ENCODE results near the gene RAPSN.

RAPSN gene

GRCh38 chr11:47399860-47400767 lies 48.8 kb downstream of the RAPSN start:
- no peaks in the 10 kb centered on the region for H3K9me3 ChIP-seq (ENCODE audit: control insufficient read depth, insufficient read depth, low read length)
- H3K36me3 ChIP-seq (ENCODE audit: insufficient read depth, low read length): no peaks in the 10 kb centered on the region
- H3K9ac ChIP-seq (ENCODE audit: low read depth, low read length): peak overlapping the region; percentile 46
- H3K4me1 ChIP-seq (ENCODE audit: insufficient read depth, low read length): peaks cover 13% of the 10 kb centered on the region

GRCh38 chr11:47398551-47398950 lies 50.4 kb downstream of the RAPSN start:
- Histone ChIP-seq H3K9me3 (ENCODE audit: control insufficient read depth, insufficient read depth, low read length) (no peaks in the 10 kb centered on the region), H3K9ac (ENCODE audit: low read depth, low read length) (no peak overlapping the region), H3K4me1 (ENCODE audit: insufficient read depth, low read length) (peaks cover 14% of the 10 kb centered on the region), H3K36me3 (ENCODE audit: insufficient read depth, low read length) (no peaks in the 10 kb centered on the region)

GRCh38 chr11:47398011-47398410 lies 50.9 kb downstream of the RAPSN start:
- Histone ChIP-seq H3K36me3 (ENCODE audit: insufficient read depth, low read length) (no peaks in the 10 kb centered on the region), H3K9ac (ENCODE audit: low read depth, low read length) (no peak overlapping the region), H3K9me3 (ENCODE audit: control insufficient read depth, insufficient read depth, low read length) (no peaks in the 10 kb centered on the region), H3K4me1 (ENCODE audit: insufficient read depth, low read length) (peaks cover 17% of the 10 kb centered on the region)

- H3K4me1 ChIP-seq (ENCODE audit: insufficient read depth, low read length): peaks cover 10% of the 10 kb centered on the region
- H3K9me3 ChIP-seq (ENCODE audit: control insufficient read depth, insufficient read depth, low read length): no peaks in the 10 kb centered on the region
- H3K9ac ChIP-seq (ENCODE audit: low read depth, low read length): no peak overlapping the region
- H3K36me3 ChIP-seq (ENCODE audit: insufficient read depth, low read length): no peaks in the 10 kb centered on the region
Measured at GRCh38 chr11:47396049-47396320, 53.0 kb downstream of the RAPSN start.

DNA sequence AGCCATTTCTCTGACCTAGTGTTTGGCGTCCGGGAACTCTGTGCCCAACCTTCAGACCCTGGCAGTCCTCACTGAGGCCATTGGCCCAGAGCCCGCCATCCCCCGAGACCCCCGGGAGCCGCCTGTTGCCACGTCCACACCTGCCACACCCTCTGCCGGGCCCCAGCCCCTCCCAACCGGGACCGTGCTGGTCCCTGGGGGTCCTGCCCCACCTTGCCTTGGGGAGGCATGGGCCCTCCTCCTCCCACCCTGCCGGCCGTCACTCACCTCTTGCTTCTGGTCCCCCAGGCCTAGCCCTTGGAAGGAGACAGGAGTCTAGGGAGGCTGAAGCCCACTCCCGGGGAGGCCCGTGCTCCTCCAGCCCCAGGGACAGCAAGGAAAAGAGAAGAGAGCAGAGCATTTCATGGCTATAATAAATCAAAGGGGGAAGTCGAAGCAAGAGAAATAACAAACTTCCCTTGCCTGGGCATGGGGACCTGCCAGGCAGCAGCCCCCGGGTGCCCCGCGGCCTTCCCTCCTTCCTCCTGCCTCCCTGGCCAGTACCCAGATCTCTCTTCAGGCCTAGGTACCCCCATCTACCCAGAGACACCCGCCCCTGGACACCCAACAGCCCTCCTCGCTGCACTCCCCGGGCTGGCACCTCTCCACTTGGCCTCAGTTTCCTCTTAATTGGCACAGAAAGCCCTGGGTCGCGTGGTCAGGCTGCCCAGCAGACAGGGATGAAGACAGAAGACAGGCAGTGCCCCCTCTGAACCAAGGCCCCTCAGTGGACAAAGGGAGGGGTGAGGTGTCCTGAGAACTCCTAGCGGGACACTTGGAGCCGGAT lies 53.5 kb downstream of the RAPSN start:
- H3K9me3 ChIP-seq (ENCODE audit: control insufficient read depth, insufficient read depth, low read length): no peaks in the 10 kb centered on the region
- H3K4me1 ChIP-seq (ENCODE audit: insufficient read depth, low read length): peaks cover 10% of the 10 kb centered on the region
- no peaks in the 10 kb centered on the region for H3K36me3 ChIP-seq (ENCODE audit: insufficient read depth, low read length)
- no peak overlapping the region for H3K9ac ChIP-seq (ENCODE audit: low read depth, low read length)

DNA sequence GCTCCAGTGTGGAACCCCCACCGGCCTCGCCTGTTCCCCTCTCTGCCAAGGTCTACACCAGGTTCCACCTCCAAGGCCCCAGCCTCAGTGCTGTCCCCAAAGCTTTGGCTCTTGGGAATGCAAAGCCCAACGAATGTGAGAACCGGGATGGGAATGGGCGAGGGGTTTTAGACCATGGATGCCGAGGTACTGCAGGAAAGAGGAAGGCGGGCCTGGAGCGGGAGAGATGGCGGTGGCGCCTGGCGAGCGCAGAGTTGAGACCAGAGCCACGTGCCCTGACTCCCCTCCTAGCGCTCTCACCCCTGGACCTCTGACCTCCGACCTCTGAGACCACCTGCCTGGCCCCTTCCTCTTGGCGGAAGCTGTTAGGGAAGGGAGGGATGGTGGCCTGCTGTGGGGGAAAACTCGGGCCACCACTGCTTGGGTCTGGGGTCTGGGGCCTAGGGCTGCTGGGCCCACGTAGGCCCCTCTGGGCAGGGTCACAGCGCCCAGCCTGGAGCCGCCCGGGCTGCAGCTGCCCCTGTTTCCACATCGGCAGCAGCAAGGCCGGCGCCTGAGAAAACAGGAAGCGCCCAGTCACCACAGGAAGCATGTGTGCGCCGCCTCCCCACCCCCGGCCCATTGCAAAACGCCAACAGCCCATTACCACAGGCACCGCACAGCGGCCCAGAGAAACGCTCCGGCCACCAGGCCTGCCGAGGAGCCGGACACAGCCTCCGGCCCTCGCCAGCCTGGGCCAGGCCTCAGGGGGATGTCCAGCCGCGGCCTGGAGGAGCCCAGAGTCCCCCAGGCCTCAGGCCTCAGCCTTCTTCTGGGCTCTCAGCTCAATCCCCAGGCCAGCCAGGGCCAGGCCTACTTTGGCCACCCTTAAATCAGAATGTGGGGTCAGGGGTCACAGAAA lies 54.4 kb downstream of the RAPSN start:
- no peaks in the 10 kb centered on the region for H3K36me3 ChIP-seq (ENCODE audit: insufficient read depth, low read length)
- no peak overlapping the region for H3K9ac ChIP-seq (ENCODE audit: low read depth, low read length)
- no peaks in the 10 kb centered on the region for H3K9me3 ChIP-seq (ENCODE audit: control insufficient read depth, insufficient read depth, low read length)
- H3K4me1 ChIP-seq (ENCODE audit: insufficient read depth, low read length): peaks cover 10% of the 10 kb centered on the region

- Histone ChIP-seq H3K9ac (ENCODE audit: low read depth, low read length) (no peak overlapping the region), H3K36me3 (ENCODE audit: insufficient read depth, low read length) (no peaks in the 10 kb centered on the region), H3K4me1 (ENCODE audit: insufficient read depth, low read length) (peaks cover 10% of the 10 kb centered on the region), H3K9me3 (ENCODE audit: control insufficient read depth, insufficient read depth, low read length) (no peaks in the 10 kb centered on the region)
Measured at GRCh38 chr11:47394050-47394321, 55.0 kb downstream of the RAPSN start.

GRCh38 chr11:47393163-47394049 lies 55.5 kb downstream of the RAPSN start:
- Histone ChIP-seq H3K36me3 (ENCODE audit: insufficient read depth, low read length) (no peaks in the 10 kb centered on the region), H3K4me1 (ENCODE audit: insufficient read depth, low read length) (peaks cover 10% of the 10 kb centered on the region), H3K9me3 (ENCODE audit: control insufficient read depth, insufficient read depth, low read length) (no peaks in the 10 kb centered on the region), H3K9ac (ENCODE audit: low read depth, low read length) (no peak overlapping the region)

DNA sequence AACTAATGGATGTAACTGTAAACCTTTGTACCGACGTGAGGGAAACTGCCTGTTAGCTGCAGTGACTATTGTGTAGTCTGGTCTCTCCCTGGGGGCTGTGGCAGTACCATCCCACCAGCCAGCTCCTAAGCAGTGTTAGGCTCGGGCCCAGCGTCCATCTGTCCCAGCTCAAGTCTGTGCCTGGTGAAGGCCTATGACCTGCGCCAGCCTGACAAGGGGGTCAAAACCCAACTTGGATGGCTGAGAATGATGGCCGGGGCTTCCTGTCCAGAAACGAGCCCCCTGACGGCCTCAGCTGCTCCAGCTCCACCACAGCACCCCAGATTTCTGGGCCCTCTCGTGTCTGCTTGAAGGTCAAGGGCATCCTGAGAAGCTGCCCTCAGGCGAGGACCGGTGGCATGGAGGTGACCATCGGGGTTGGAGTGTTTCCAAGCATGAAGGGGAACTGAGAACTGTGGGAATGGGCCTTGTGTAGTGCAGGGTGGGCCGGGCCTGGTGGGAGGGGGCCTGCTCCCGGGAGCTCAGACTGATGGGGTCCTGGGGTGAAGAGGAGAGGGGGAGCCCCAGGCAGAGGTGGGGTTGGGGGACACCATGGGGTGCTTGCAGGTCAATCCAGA lies 56.3 kb downstream of the RAPSN start:
- Histone ChIP-seq H3K36me3 (ENCODE audit: insufficient read depth, low read length) (no peaks in the 10 kb centered on the region), H3K4me1 (ENCODE audit: insufficient read depth, low read length) (peaks cover 4% of the 10 kb centered on the region; the same call in 1 of the 2 replicates), H3K9ac (ENCODE audit: low read depth, low read length) (no peak overlapping the region), H3K9me3 (ENCODE audit: control insufficient read depth, insufficient read depth, low read length) (no peaks in the 10 kb centered on the region)

GRCh38 chr11:47391711-47392432 lies 57.1 kb downstream of the RAPSN start:
- Histone ChIP-seq H3K9me3 (ENCODE audit: control insufficient read depth, insufficient read depth, low read length) (no peaks in the 10 kb centered on the region), H3K9ac (ENCODE audit: low read depth, low read length) (no peak overlapping the region), H3K36me3 (ENCODE audit: insufficient read depth, low read length) (no peaks in the 10 kb centered on the region), H3K4me1 (ENCODE audit: insufficient read depth, low read length) (peaks cover 4% of the 10 kb centered on the region; the same call in 1 of the 2 replicates)

DNA sequence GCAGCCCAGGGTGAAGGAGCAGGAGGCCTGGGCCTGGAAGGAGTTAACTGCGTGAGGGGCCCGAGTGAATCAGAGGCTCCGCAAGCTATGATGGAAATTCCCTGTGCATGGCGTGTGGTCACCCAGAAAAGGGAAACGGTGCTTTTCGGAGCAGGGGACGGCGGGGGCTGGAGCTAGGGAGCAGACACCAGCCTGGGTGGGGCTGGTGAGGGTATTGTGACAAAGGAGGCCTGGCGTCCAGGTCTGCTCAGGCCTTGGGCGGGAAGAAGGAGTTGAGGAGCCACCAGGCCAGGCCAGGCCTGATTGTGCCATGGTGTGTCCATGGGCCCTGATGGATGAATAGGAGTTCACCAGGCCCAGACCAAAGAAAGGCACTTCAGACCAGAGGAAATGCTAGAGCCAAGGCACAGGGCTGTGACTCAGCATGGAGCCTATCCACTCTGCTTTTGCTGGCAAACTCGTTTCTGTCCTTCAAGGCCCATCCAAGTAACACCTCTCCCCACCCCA lies 57.8 kb downstream of the RAPSN start:
- no peak overlapping the region for H3K9ac ChIP-seq (ENCODE audit: low read depth, low read length)
- no peaks in the 10 kb centered on the region for H3K36me3 ChIP-seq (ENCODE audit: insufficient read depth, low read length)
- H3K9me3 ChIP-seq (ENCODE audit: control insufficient read depth, insufficient read depth, low read length): no peaks in the 10 kb centered on the region
- H3K4me1 ChIP-seq (ENCODE audit: insufficient read depth, low read length): peaks cover 4% of the 10 kb centered on the region; the same call in 1 of the 2 replicates

GRCh38 chr11:47390422-47390760 lies 58.5 kb downstream of the RAPSN start:
- Histone ChIP-seq H3K9ac (ENCODE audit: low read depth, low read length) (no peak overlapping the region), H3K4me1 (ENCODE audit: insufficient read depth, low read length) (peaks cover 4% of the 10 kb centered on the region; the same call in 1 of the 2 replicates), H3K9me3 (ENCODE audit: control insufficient read depth, insufficient read depth, low read length) (no peaks in the 10 kb centered on the region), H3K36me3 (ENCODE audit: insufficient read depth, low read length) (no peaks in the 10 kb centered on the region)
